ENCODE measurements around the gene NEURL1.
"Not testable (repeated sequence)": the region's sequence is repeated elsewhere in the genome, so short reads cannot be mapped to it uniquely, and the experiment has no call there.

NEURL1 gene

GRCh38 chr10:103630156-103630555 lies 136.7 kb downstream of the NEURL1 start:
- DNase-seq, result no peak

DNA sequence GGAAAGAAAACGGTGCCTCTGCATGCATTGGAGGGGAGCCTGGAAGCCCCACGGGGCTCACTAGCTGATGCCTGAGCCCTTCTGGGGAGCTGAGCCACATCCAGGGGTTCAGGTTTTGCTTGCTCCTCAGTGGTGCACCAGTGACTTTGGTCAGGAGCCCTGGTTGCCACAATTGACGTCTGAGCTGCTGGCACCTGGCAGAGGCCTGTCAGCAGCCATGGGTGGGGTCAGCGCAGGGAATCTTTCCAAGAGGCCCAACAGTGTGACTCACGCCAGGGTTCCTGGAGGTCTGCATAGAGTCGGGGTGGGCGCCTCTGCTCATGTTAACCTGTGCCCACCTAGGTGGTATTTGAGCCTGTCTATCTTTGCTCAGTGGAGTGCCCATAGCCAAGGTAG lies 138.7 kb downstream of the NEURL1 start:
- no peak for DNase-seq

GRCh38 chr10:103632871-103633270 lies 139.4 kb downstream of the NEURL1 start:
- DNase-seq, result not testable (repeated sequence)

GRCh38 chr10:103633846-103634245 lies 140.3 kb downstream of the NEURL1 start:
- DNase-seq, result no peak

- DNase-seq, result no peak
These were observed 142.1 kb downstream of the NEURL1 start for GRCh38 chr10:103635580-103635979.

- no peak for DNase-seq
These were observed 143.0 kb downstream of the NEURL1 start for GRCh38 chr10:103636492-103636891.

GRCh38 chr10:103637011-103637410 lies 143.5 kb downstream of the NEURL1 start:
- DNase-seq, result no peak

- DNase-seq, result no peak
These were observed 144.5 kb downstream of the NEURL1 start for GRCh38 chr10:103637927-103638557.

GRCh38 chr10:103638948-103639347 lies 145.4 kb downstream of the NEURL1 start:
- DNase-seq, result no peak

- no peak for DNase-seq
These were observed 147.1 kb downstream of the NEURL1 start for GRCh38 chr10:103640436-103641181.

GRCh38 chr10:103641326-103641725 lies 147.8 kb downstream of the NEURL1 start:
- no peak for DNase-seq

All from CD4-positive, alpha-beta T cell treated with Interleukin-21 for 1 hour (primary cell).